GM12892 (cell line): ENCODE data around the gene TMEM54.
A peak's percentile ranks its signal among the peaks of the same experiment; 100 is the strongest.

ENCODE experiments used
- DNase-seq: peaks from one replicate; pipeline ENCODE4 v3.0.0; 2011; ENCODE audit not compliant: insufficient read length
- FAIRE-seq: peaks from 2 replicates; lab custom pipeline; 2011; peaks lifted over from hg19 to GRCh38; lab: Jason Lieb, UNC
- POLR2A ChIP-seq: IDR thresholded peaks from 2 replicates; pipeline ENCODE4 v1.6.1; 2011; ENCODE audit warnings: low read depth, low read length, control low read depth
- POLR2AphosphoS5 ChIP-seq: IDR thresholded peaks from 2 replicates; pipeline ENCODE4 v1.6.1; 2011; ENCODE audit warnings: low read depth, low read length, control low read depth
- TAF1 ChIP-seq: IDR thresholded peaks from 2 replicates; pipeline ENCODE4 v1.6.1; 2011; ENCODE audit warnings: low read depth, mild to moderate bottlenecking, control low read depth, low read length, borderline replicate concordance

The TMEM54 gene

GRCh38 chr1:32881871-32882850 is 19.0 kb downstream of the TMEM54 start:
- no peak for DNase-seq
- no peak for TF ChIP-seq POLR2A
- no peak for FAIRE-seq

- DNase-seq (no peak), FAIRE-seq (no peak)
- TF ChIP-seq TAF1: no peak
- TF ChIP-seq POLR2AphosphoS5: no peak
- no peak for TF ChIP-seq POLR2A
These were observed 19.9 kb downstream of the TMEM54 start for GRCh38 chr1:32881291-32881690.

- DNase-seq (no peak), FAIRE-seq (no peak)
- TF ChIP-seq POLR2A: no peak
- TF ChIP-seq POLR2AphosphoS5: no peak
- no peak for TF ChIP-seq TAF1
These were observed 22.6 kb downstream of the TMEM54 start for GRCh38 chr1:32878637-32879041.

- FAIRE-seq (no peak), DNase-seq (no peak)
- TF ChIP-seq TAF1 (no peak), POLR2A (no peak), POLR2AphosphoS5 (no peak)
These were observed 23.0 kb downstream of the TMEM54 start for GRCh38 chr1:32878183-32878582.

GRCh38 chr1:32877211-32878110 is 23.7 kb downstream of the TMEM54 start:
- TF ChIP-seq POLR2AphosphoS5: no peak
- no peak for TF ChIP-seq TAF1
- no peak for TF ChIP-seq POLR2A
- DNase-seq (no peak), FAIRE-seq (no peak)

GRCh38 chr1:32876341-32877210 is 24.6 kb downstream of the TMEM54 start:
- TF ChIP-seq TAF1 (no peak), POLR2A (no peak), POLR2AphosphoS5 (no peak)
- FAIRE-seq (peak; percentile 57), DNase-seq (peak; percentile 83)

GRCh38 chr1:32874860-32875752 is 26.1 kb downstream of the TMEM54 start:
- no peak for DNase-seq
- TF ChIP-seq POLR2AphosphoS5: no peak
- no peak for TF ChIP-seq POLR2A
- TF ChIP-seq TAF1: no peak
- FAIRE-seq: no peak

GRCh38 chr1:32873484-32873883 is 27.7 kb downstream of the TMEM54 start:
- TF ChIP-seq POLR2A (no peak), POLR2AphosphoS5 (no peak), TAF1 (no peak)
- FAIRE-seq (no peak), DNase-seq (no peak)

- TF ChIP-seq POLR2A (no peak), TAF1 (no peak), POLR2AphosphoS5 (no peak)
- DNase-seq: no peak
- FAIRE-seq: no peak
These were observed 29.1 kb downstream of the TMEM54 start for GRCh38 chr1:32872192-32872460.
